Mesendoderm (in vitro differentiated cells): ENCODE results near the gene IL18RAP. TPM values are rescaled to one million over a fixed set of nuclear protein-coding genes. Genes with fewer than 3 reads are reported as not detected.

Source experiments
- DNase-seq: peaks from one replicate; pipeline ENCODE4 v3.0.0; 2013
- H2AK5ac ChIP-seq: 2 replicates; pipeline ENCODE4 v1.6.1; 2013; ENCODE audit warnings: low read length, inconsistent platforms
- H2BK120ac ChIP-seq: 2 replicates; pipeline ENCODE4 v1.6.1; 2013; ENCODE audit warnings: low read depth, mild to moderate bottlenecking, low read length, moderate library complexity, mixed read lengths
- H2BK15ac ChIP-seq: replicated peaks from 2 replicates; pipeline ENCODE4 v1.6.1; 2013; ENCODE audit warnings: low read depth, mild to moderate bottlenecking, moderate library complexity
- H2BK5ac ChIP-seq: 2 replicates; pipeline ENCODE4 v1.6.1; 2013; ENCODE audit warnings: low read length, inconsistent platforms
- H3K18ac ChIP-seq: 2 replicates; pipeline ENCODE4 v1.6.1; 2013; ENCODE audit warnings: mild to moderate bottlenecking, low read length, mixed read lengths
- H3K23ac ChIP-seq: one replicate; pipeline ENCODE4 v1.6.1; 2013; ENCODE audit warnings: low read length
- H3K27ac ChIP-seq: 2 replicates; pipeline ENCODE4 v1.5.1; 2013; ENCODE audit warnings: low read depth, mild to moderate bottlenecking, inconsistent platforms, low read length, moderate library complexity
- H3K27me3 ChIP-seq: 2 replicates; pipeline ENCODE4 v1.6.1; 2013; ENCODE audit warnings: low read length, control low read depth, mild to moderate bottlenecking, inconsistent platforms; ENCODE audit not compliant: insufficient read depth, poor library complexity
- H3K36me3 ChIP-seq: 2 replicates; pipeline ENCODE4 v1.6.1; 2013; ENCODE audit warnings: low read length, inconsistent platforms; ENCODE audit not compliant: control insufficient read depth, insufficient read depth
- H3K4ac ChIP-seq: one replicate; pipeline ENCODE4 v1.6.1; 2013; ENCODE audit warnings: low read depth, mild to moderate bottlenecking, low read length, moderate library complexity
- H3K4me1 ChIP-seq: 2 replicates; pipeline ENCODE4 v1.6.1; 2013; ENCODE audit warnings: low read depth, low read length, inconsistent platforms; ENCODE audit not compliant: control insufficient read depth
- H3K4me2 ChIP-seq: 2 replicates; pipeline ENCODE4 v1.6.1; 2013; ENCODE audit warnings: low read length
- H3K4me3 ChIP-seq: 2 replicates; pipeline ENCODE4 v1.5.1; 2013; ENCODE audit warnings: mild to moderate bottlenecking, low read length
- H3K56ac ChIP-seq: one replicate; pipeline ENCODE4 v1.6.1; 2013; ENCODE audit warnings: low read length
- H3K79me1 ChIP-seq: 2 replicates; pipeline ENCODE4 v1.6.1; 2013; ENCODE audit warnings: low read length, inconsistent platforms
- H3K79me2 ChIP-seq: 2 replicates; pipeline ENCODE4 v1.6.1; 2013; ENCODE audit warnings: mild to moderate bottlenecking, low read length; ENCODE audit not compliant: control insufficient read depth, insufficient read depth
- H3K9ac ChIP-seq: 2 replicates; pipeline ENCODE4 v1.6.1; 2013; ENCODE audit warnings: low read length, inconsistent platforms
- H4K5ac ChIP-seq: one replicate; pipeline ENCODE4 v1.6.1; 2013; ENCODE audit warnings: low read length
- H4K8ac ChIP-seq: one replicate; pipeline ENCODE4 v1.6.1; 2013; ENCODE audit warnings: low read depth, mild to moderate bottlenecking, control low read depth, low read length, moderate library complexity
- WGBS: extraction: QIAGEN DNeasy Blood & Tissue Kit; methylation state at CpG from one replicate; pipeline ENCODE4 v1.1.7; 2013; ENCODE audit warnings: low lambda C conversion rate, missing lambda C conversion rate; ENCODE audit not compliant: insufficient coverage; ENCODE audit errors: extremely low coverage; 5-methylcytosine and 5-hydroxymethylcytosine counted together
- small RNA-seq: library from polyadenylated mRNA; stranded (forward); fragments of <200 nt; extraction: miRNeasy Mini kit (QIAGEN cat#:217004); gene quantifications from one replicate; pipeline ENCODE3, GENCODE V24; 2013; ENCODE audit not compliant: insufficient read depth

IL18RAP gene

DNA sequence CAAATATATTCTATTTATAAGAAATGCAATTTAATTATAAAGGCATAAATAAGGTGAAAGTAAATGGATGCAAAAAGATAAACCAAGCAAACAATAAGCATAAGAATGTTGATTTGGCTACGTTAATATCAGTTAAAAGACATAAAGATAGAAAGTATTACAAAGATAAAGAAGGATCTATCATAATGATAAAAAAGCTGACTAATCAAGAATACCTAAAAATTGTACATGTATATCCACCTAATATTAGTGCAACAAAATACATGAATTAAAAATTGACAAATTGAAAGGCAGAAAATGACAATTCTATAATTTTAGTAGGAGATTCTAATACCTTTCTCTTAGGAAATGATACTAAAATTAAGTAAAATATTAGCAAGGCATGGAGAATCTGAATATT is 71.6 kb downstream of the IL18RAP start:
- H3K79me1 ChIP-seq = no peaks in the 10 kb centered on the region
- WGBS = no CpG with 5 or more reads among the region's 1 CpG
- H3K27ac ChIP-seq = no peak overlapping the region
- no peak overlapping the region for H2BK5ac ChIP-seq
- no peak overlapping the region for H3K4me3 ChIP-seq
- H4K8ac ChIP-seq = no peak overlapping the region
- no peaks in the 10 kb centered on the region for H3K79me2 ChIP-seq
- H3K27me3 ChIP-seq = no peaks in the 10 kb centered on the region
- no peak for DNase-seq
- no peaks in the 10 kb centered on the region for H3K36me3 ChIP-seq
- H3K56ac ChIP-seq = no peak overlapping the region
- H3K4me1 ChIP-seq = no peaks in the 10 kb centered on the region
- H3K4ac ChIP-seq = no peak overlapping the region
- no peak overlapping the region for H2BK120ac ChIP-seq
- no peak overlapping the region for H2BK15ac ChIP-seq
- no peak overlapping the region for H3K23ac ChIP-seq
- no peak overlapping the region for H3K9ac ChIP-seq
- H4K5ac ChIP-seq = no peak overlapping the region
- H3K18ac ChIP-seq = no peak overlapping the region
- H3K4me2 ChIP-seq = no peak overlapping the region
- no peak overlapping the region for H2AK5ac ChIP-seq

DNA sequence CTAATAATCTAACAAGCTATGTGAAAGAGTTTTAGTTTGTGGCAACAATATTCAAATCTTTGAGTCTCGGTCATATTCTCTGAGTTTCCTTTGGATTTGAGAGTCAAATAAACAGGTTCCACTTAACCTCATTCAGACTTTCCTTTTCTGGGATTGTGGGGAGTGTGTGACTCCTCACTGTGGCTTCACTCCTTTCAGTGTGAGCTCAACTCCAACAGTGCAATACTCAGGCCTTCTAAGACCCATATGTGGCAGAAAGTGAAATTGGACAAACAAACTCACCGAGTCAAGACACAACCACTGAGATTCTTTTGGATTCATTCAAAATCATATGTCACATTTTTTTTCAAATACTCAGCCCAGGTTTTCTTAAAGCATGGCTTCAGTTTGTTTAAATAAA is 75.5 kb downstream of the IL18RAP start:
- Histone ChIP-seq H3K9ac (no peak overlapping the region), H4K8ac (no peak overlapping the region), H3K4me3 (no peak overlapping the region), H3K56ac (no peak overlapping the region), H3K79me2 (no peaks in the 10 kb centered on the region), H3K4me2 (no peak overlapping the region), H3K4ac (no peak overlapping the region), H3K36me3 (no peaks in the 10 kb centered on the region), H3K27me3 (no peaks in the 10 kb centered on the region), H3K79me1 (no peaks in the 10 kb centered on the region), H3K27ac (no peak overlapping the region), H3K23ac (no peak overlapping the region), H2BK5ac (no peak overlapping the region), H2BK15ac (no peak overlapping the region), H2AK5ac (no peak overlapping the region), H2BK120ac (no peak overlapping the region), H4K5ac (no peak overlapping the region), H3K18ac (no peak overlapping the region), H3K4me1 (no peaks in the 10 kb centered on the region)
- DNase-seq = no peak
- no CpG with 5 or more reads among the region's 2 CpGs for WGBS

DNA sequence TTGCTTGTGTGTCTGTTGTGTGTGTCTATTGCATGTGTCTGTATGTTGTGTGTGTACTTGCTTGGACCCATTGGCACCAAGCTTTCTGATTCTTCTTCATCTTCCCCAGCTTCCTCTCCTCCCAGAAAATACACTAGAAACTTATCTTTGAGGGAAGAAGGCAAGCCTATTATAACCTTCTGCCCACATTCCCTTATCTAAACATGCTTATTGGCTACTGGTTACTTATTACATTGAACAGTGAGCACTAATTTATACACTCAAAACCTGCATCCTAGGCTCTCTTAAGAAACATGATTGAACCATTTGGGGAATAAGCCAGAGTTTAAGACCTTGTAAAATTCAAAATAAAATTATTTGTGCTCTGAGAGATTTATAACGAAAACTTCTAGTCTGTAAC is 76.6 kb downstream of the IL18RAP start:
- Histone ChIP-seq H3K4me3 (no peak overlapping the region), H4K8ac (no peak overlapping the region), H2BK5ac (no peak overlapping the region), H3K79me2 (no peaks in the 10 kb centered on the region), H3K27ac (no peak overlapping the region), H3K18ac (no peak overlapping the region), H3K27me3 (no peaks in the 10 kb centered on the region), H3K56ac (no peak overlapping the region), H3K4me2 (no peak overlapping the region), H3K79me1 (no peaks in the 10 kb centered on the region), H2BK15ac (no peak overlapping the region), H3K4me1 (no peaks in the 10 kb centered on the region), H3K23ac (no peak overlapping the region), H3K4ac (no peak overlapping the region), H3K36me3 (no peaks in the 10 kb centered on the region), H2BK120ac (no peak overlapping the region), H4K5ac (no peak overlapping the region), H2AK5ac (no peak overlapping the region), H3K9ac (no peak overlapping the region)
- no peak for DNase-seq
- WGBS = no CpG with 5 or more reads among the region's 1 CpG

Small RNA genes lying within 50 kb of the gene (small RNA-seq; reads per million reads assigned to genes)
- gene MIR4772 = not detected
